Lower lobe of right lung (tissue), 2 donors: ENCODE results near the gene TSC22D1. TPM values are rescaled to one million over a fixed set of nuclear protein-coding genes. Genes with fewer than 3 reads are reported as not detected.

Source experiments
- ATAC-seq, 2 donors: fragments of 200-7000 bp; cut with Tn5 transposase; one replicate each; pipeline ENCODE4 v1.9.1; 2020 to 2022; ENCODE audit warnings: mild to moderate bottlenecking in 2 of 2, moderate library complexity in 2 of 2
- DNase-seq: peaks from one replicate; pipeline ENCODE4 v3.0.0-alpha.2; 2020
- H3K27ac ChIP-seq: fragments of 200-600 bp; one replicate; pipeline ENCODE4 v1.8.0; 2022
- H3K27me3 ChIP-seq: fragments of 200-600 bp; one replicate; pipeline ENCODE4 v1.8.0; 2022; ENCODE audit warnings: low read depth
- H3K36me3 ChIP-seq: fragments of 200-600 bp; one replicate; pipeline ENCODE4 v1.8.0; 2022; ENCODE audit warnings: mild to moderate bottlenecking
- H3K4me1 ChIP-seq: fragments of 200-600 bp; one replicate; pipeline ENCODE4 v1.8.0; 2022
- H3K4me3 ChIP-seq: fragments of 200-600 bp; one replicate; pipeline ENCODE4 v1.8.0; 2022; ENCODE audit warnings: mild to moderate bottlenecking
- H3K9me3 ChIP-seq: fragments of 200-600 bp; one replicate; pipeline ENCODE4 v1.8.0; 2022
- intact Hi-C: fragments of 100-400 bp; cut with DNase I; formaldehyde crosslinking; loops from one replicate; pipeline ENCODE4 v1.11.0; 2022
- long read RNA-seq: library from polyadenylated mRNA; unstranded; transcript quantifications from one replicate; pipeline ENCODE4 v2.0.0, GENCODE V29; 2021
- total RNA-seq: library from RNA; stranded (reverse); fragmentation: NEBNext Ultra II Directional; extraction: Animal tissue kit (Norgen Biotek cat#: 25700); gene quantifications from one replicate; pipeline ENCODE4 v1.2.1, GENCODE V29; 2021
- TF ChIP-seq, protein P1 (sequence below): fragments of 200-600 bp; IDR thresholded peaks from one replicate; pipeline ENCODE4 v1.8.0; 2022; ENCODE audit warnings: antibody characterized with exemption, mild to moderate bottlenecking
- donor health status: DM: no; HTN: yes; CAD: no; lungs with severe emphysema.

The TSC22D1 gene
- 163 TPM for total RNA-seq
- long read RNA-seq, full-length matches to known transcripts: 409 of 426 reads
- long read RNA-seq, partial matches to known transcripts: 1 of 426 reads
- long read RNA-seq, other reads (novel, unspliced or antisense): 16 of 426 reads

DNA sequence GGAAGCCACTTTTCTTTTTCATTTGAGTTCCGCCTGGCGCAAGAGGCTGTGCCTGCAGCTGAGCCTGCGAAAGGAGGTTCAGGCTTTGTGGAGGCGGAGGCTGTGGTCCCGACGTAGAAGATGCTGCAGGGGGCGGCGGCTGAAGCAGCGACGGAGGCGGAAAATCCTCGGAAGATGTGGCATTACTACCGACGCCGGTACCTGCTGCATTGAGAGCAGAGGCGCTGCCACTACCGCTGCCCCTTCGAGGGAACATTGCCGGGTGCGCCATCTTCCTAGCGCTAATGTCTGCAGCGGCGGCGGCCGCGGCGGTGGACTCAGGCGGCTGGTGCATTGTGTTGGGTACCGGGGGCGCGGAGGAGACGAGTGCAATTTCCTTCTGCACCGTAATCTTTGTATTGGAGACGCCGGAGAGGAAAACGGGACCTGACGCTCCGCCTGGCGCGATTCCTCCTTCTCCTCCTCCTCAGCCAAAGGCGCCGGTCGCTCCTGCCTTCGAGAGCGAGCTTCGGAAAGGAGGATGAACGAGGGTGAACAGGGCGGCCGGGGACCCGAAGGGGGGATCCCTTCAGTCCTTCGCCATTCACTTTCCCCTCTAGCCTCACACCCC is at the start of gene TSC22D1:
TSC22D1 (minus strand) TSS at position 590 of the 610 bp plus-strand sequence; CDS start at position 334, 256 bp downstream.
- intact Hi-C loops: no loop called here
- ATAC-seq: peak in 1 of 2 donors; percentile 11
- no peaks in the 10 kb centered on the region for H3K36me3 ChIP-seq

DNA sequence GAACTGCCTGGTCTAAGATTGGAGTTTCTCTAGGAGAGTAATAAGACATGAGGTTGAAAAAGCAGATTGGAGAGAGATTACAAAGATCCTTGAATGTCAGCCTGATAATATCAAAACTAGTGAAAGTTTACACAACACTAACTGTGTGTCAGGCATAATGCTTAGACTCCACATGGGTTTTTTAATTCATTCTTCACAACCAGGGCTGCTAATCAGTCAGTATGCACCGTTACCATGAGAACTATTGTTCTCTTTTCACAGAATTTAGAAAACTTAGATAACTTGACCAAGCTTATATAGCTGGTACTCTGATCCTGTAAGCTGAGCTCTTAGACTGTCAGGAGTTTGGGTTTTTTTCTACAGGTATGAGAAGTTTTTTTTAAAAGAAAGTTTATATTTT is 46.6 kb upstream of the TSC22D1 start:
- Histone ChIP-seq H3K36me3 (no peaks in the 10 kb centered on the region), H3K4me3 (no peak overlapping the region), H3K27me3 (no peaks in the 10 kb centered on the region), H3K9me3 (no peaks in the 10 kb centered on the region), H3K27ac (no peak overlapping the region), H3K4me1 (no peaks in the 10 kb centered on the region)
- DNase-seq (no peak), ATAC-seq (no peak)
- intact Hi-C loops: no loop called here
- TF ChIP-seq, protein P1, sequence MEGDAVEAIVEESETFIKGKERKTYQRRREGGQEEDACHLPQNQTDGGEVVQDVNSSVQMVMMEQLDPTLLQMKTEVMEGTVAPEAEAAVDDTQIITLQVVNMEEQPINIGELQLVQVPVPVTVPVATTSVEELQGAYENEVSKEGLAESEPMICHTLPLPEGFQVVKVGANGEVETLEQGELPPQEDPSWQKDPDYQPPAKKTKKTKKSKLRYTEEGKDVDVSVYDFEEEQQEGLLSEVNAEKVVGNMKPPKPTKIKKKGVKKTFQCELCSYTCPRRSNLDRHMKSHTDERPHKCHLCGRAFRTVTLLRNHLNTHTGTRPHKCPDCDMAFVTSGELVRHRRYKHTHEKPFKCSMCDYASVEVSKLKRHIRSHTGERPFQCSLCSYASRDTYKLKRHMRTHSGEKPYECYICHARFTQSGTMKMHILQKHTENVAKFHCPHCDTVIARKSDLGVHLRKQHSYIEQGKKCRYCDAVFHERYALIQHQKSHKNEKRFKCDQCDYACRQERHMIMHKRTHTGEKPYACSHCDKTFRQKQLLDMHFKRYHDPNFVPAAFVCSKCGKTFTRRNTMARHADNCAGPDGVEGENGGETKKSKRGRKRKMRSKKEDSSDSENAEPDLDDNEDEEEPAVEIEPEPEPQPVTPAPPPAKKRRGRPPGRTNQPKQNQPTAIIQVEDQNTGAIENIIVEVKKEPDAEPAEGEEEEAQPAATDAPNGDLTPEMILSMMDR: no peak

More for the DNA sequence above, at the start of gene TSC22D1:
- peak within 1 kb of the TSS; percentile 95 for H3K27ac ChIP-seq
- no peaks in the 10 kb centered on the region for H3K9me3 ChIP-seq
- peak within 1 kb of the TSS; percentile 93 for H3K4me3 ChIP-seq
- TF ChIP-seq, protein P1: no peak
- peak; percentile 62 for DNase-seq
- peaks cover 48% of the 10 kb centered on the region for H3K4me1 ChIP-seq
- H3K27me3 ChIP-seq: no peaks in the 10 kb centered on the region

DNA sequence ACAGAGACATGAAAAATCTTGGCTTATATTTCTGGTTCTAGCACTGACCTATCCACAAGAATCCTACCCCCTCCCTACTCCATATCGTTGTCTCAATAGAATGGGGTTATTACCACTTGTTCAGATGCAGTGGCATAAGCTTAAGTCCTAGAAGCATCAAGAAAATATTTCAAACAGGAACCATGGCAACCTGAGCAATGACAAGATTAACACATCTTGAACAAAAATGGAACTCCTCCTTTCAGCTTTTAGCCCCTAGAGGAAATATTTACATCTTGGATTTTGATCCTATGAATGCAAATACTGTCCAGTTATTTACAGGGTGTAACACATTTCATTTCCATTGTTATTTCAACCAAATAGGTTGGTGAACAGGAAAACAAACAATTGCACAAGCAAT is 46.1 kb upstream of the TSC22D1 start:
- intact Hi-C loops: no loop called here

DNA sequence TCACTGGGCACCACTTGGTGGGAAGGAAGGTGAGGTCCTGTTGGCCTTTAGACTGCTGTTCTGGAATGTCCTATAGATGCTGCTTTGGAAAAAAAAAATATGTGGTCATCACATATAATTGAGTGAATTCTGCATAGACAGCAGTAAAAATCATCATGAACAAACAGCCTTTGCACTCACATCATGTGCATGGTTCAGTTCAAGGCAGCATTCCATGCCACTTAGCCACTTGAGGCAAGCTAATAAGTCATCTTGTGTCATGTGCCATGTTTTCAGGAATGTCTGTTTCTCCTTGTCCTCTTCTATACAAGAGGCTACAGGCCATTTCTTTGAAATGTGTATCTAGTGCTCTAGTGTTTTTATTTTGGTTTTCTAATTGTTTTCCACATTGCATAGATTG is 43.9 kb upstream of the TSC22D1 start:
- Histone ChIP-seq H3K9me3 (no peaks in the 10 kb centered on the region), H3K27ac (no peak overlapping the region), H3K27me3 (no peaks in the 10 kb centered on the region), H3K4me3 (no peak overlapping the region), H3K4me1 (no peaks in the 10 kb centered on the region), H3K36me3 (no peaks in the 10 kb centered on the region)
- ATAC-seq (no peak), DNase-seq (no peak)
- intact Hi-C loops: no loop called here
- TF ChIP-seq, protein P1: no peak

More for the DNA sequence above, 46.1 kb upstream of the TSC22D1 start:
- H3K27me3 ChIP-seq: no peaks in the 10 kb centered on the region
- DNase-seq (no peak), ATAC-seq (no peak)
- no peak overlapping the region for H3K27ac ChIP-seq
- H3K4me3 ChIP-seq: no peak overlapping the region
- no peaks in the 10 kb centered on the region for H3K9me3 ChIP-seq
- no peaks in the 10 kb centered on the region for H3K4me1 ChIP-seq
- TF ChIP-seq, protein P1: no peak
- no peaks in the 10 kb centered on the region for H3K36me3 ChIP-seq

DNA sequence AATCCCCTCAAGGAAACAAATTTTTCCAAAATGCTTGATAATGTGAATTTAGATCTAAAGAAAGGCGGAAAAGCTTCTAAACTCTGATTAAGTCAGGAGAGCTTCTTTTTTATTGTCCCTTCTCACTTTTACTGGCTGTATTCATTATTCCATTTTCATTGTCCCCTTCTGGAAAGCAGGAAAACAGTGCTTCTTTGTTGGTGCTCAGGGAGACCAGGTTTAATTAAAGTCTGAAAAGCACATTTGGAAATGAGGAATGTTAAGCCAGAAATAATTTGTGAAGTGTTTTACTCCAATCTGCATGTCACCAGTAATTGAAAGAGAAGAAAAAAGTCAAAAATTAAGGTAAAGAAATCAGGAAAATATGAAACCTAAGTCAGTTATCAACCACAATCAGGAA is 43.5 kb upstream of the TSC22D1 start:
- intact Hi-C loops: no loop called here
- DNase-seq (no peak), ATAC-seq (no peak)
- Histone ChIP-seq H3K27me3 (no peaks in the 10 kb centered on the region), H3K27ac (no peak overlapping the region), H3K36me3 (no peaks in the 10 kb centered on the region), H3K4me3 (no peak overlapping the region), H3K4me1 (no peaks in the 10 kb centered on the region), H3K9me3 (no peaks in the 10 kb centered on the region)
- TF ChIP-seq, protein P1: no peak
